GM12872 (cell line): ENCODE measurements around the gene PDS5B.

Source experiments
- TF ChIP-seq, protein P1 (sequence below): IDR thresholded peaks from 3 replicates; pipeline ENCODE4 v1.5.1; 2011; ENCODE audit warnings: low read depth, mild to moderate bottlenecking, low read length, moderate library complexity; ENCODE audit not compliant: insufficient read depth

PDS5B gene

DNA sequence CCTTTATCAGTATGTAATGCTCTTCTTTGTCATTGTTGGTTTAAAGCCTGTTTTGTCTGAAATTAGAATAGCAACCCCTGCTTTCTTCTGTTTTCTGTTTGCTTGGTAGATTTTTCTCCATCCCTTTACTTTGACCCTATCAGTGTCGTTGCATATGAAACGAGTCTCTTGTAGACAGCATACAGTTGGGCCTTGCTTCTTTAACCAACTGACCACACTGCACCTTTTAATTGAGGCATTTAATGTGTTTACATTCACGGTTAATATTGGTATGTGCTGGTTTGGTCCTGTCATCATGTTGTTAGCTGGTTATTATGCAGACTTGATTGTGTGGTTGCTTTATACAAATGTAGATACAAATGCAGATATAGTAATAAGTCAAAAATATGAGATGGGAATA, 71.1 kb downstream of the PDS5B start:
- TF ChIP-seq, protein P1, sequence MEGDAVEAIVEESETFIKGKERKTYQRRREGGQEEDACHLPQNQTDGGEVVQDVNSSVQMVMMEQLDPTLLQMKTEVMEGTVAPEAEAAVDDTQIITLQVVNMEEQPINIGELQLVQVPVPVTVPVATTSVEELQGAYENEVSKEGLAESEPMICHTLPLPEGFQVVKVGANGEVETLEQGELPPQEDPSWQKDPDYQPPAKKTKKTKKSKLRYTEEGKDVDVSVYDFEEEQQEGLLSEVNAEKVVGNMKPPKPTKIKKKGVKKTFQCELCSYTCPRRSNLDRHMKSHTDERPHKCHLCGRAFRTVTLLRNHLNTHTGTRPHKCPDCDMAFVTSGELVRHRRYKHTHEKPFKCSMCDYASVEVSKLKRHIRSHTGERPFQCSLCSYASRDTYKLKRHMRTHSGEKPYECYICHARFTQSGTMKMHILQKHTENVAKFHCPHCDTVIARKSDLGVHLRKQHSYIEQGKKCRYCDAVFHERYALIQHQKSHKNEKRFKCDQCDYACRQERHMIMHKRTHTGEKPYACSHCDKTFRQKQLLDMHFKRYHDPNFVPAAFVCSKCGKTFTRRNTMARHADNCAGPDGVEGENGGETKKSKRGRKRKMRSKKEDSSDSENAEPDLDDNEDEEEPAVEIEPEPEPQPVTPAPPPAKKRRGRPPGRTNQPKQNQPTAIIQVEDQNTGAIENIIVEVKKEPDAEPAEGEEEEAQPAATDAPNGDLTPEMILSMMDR = no peak

DNA sequence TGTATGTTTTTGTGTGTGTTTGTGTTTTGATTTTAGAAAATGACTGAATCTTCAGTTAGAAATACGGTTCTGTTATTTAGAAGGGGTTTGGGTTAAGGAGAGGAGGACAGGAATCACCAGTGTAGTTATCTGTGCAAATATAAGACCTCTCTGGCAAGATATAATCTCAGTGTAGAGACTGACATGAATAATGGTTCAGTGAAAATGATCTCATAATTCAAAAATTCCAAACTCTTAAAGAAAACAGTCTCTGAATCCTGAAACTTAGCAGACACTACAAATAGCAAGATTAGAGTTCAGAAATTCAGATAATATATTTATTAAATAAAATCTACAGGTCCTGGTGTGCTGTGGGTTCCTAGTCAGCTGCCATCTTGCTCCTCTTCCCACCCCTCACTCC, 73.5 kb downstream of the PDS5B start:
- TF ChIP-seq, protein P1 = no peak

DNA sequence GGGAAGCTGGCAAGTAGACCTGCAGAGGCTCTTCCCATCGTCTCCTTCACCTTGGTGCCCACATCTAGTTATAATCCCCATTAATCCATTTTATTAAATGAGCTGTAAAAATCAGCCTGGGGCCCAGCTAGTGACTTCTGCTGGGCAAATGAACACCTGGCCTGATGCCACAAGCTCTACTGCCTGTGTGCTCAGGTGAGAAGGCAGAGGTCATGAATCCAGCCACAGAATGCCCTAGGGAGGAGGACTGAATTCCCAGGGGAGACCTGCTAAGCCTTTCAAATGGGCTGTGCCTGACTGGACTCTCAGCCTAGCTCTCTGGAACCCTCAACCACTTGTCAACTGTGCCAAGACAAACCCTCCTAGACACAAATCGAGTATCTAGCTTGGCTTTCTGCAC, 74.0 kb downstream of the PDS5B start:
- TF ChIP-seq, protein P1 = no peak

DNA sequence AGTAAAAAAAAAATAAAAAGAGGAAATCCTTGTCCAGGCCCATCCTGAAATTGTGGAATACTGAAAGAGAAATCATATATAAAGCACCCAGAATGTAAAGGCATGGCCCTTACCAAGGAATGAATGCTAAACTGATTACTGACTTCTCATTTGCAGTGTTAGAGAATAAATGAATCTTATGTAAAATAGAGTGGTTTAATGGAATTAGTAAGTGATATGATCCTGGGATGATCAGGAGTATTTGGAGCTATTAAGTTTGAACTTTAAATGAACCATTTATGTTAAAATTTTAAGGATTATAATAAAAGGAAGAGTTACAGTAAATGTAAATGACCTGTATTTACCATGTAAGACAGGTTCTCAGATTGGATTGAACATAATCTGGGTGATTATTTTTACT, 75.4 kb downstream of the PDS5B start:
- TF ChIP-seq, protein P1 = no peak

GRCh38 chr13:32663660-32664059, 77.4 kb downstream of the PDS5B start:
- TF ChIP-seq, protein P1 = no peak

DNA sequence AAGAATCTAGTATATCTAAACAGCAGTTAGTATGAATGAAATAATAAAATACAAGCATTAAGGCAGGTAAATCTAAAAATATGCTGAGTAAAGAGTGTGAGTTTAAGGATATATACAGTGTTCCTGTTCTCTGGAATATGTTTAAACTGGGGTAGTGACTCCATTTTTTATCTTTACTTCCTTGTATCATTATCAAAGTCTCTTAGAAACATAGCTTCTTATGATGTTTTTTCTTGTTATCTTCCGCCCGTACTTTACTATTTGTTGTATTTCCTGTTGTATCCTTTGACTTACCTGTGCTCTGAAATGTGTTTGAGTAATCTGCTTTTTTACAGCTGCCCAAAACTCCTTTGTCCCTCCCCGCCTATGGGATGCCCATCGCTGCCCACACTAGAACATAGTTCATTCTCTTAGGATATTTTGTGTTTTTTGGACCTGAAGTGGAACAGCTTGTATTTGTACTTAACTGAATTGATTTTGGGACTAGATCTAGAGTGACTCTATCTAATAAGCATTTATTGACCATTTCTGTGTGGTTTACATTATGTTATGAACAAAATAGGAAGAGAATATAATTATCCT, 80.8 kb downstream of the PDS5B start:
- TF ChIP-seq, protein P1 = no peak

DNA sequence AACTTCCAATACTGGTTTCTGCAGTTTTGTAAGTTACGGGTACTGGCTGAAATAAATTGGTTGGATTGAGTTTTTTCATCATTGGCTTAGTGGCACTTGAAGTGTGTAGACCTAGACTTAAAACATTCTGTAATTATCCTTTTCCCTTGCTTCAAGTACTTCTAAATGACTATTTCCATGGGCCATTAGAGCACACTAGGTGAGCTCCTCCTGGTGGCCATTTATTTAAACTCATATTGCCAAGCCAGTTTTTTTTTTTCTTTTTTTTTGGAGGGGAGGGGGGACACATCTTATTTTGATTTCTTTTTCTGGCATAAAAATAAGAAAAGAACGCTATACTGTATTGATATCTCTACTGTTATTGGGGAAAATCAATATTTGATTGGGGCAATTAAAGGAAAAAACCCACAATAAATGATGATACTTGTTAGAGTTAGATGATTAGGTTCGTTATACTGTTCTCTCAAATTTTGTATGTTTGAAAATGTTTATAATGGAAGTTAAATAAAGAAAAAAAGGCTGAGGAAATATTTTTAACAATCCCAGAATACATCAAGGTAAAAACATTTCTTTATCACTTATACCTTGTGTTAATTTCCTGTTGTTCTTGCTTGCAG, 82.9 kb downstream of the PDS5B start:
- TF ChIP-seq, protein P1 = peak; percentile 66
